Anterior cingulate cortex (tissue), 58 donors: ENCODE data around the gene RBM41.

Source experiments
- DNase-seq, 58 donors: peaks; one replicate each; lab custom pipeline; 2025; lab: John Stamatoyannopoulos, UW

RBM41 gene

DNA sequence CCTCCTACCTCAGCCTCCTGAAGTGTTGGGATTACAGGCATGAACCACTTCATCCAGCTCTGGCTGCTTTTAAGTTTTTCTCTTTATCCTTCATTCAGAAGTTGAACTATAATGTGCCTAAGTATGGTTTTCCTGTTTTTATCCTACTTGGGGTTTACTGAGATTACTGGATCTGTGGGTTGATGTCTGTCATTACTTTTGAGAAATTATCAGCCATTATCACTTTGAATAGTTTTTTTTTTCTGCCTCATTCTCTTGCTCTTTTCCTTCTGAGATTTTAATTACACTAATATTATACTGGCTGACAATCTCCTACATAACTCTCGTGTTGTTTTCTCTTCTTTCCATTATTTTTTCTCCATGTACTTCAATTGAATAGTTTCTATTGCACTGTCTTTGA, 71.0 kb downstream of the RBM41 start:
- DNase-seq = no peak

DNA sequence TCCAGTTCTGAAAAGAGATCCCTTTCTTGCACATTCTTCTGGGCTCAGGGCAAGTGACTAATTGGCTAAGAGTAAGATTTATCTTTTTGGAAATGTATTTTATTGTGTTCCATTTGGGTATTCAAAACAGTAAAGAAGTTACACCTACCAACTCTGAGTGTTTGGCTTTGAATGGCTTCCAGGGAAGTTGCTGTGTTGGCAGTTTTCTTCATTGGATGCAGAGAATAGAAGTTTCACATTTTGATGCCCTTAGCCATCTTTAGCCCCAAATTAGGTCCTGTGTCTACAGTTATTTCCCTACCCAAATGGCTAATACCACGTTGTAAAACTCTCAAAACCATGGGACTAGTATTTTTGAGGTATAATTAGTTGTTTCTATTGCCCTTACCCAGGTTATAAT, 88.9 kb downstream of the RBM41 start:
- no peak for DNase-seq

DNA sequence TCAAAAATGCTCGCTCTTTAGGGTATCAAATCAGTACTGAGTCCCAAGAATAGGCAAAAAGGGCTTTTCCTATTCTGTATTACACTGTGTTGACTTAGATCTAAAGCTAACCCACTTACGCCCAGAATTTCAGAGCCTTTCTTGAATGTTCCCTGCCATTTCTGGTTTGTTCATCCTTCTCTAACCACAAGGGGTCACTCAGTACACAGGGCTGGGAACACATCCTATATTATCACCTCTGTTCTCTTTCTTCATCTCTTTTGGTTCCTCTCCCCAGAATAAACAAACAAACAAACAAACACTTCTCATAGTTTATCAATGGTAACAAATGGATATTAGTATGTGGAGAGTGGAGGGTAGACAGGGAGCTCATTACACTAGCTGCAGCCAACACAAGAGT, 93.1 kb downstream of the RBM41 start:
- peak in 1 of 58 donors; percentile 1 for DNase-seq

DNA sequence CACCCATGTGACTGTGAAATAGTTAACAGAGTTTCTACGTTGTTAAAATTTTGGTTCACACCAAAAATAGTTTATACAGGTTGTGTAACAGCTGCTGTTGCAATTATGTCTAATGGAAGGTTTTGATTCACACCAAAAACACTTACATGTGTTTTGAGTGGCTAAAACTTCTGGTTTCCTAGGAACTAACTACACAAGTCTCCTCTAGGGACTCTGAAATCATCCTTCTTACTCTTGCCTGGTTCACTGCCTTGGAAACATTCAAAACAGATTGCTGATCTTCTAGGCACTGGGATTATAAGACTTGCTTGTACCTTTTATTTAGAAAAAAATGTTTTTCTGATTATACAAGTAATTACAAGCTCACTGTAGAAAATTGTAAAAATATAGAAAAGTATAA, 103.7 kb downstream of the RBM41 start:
- no peak for DNase-seq
